ENCODE results near the gene NIPAL4.

DNA sequence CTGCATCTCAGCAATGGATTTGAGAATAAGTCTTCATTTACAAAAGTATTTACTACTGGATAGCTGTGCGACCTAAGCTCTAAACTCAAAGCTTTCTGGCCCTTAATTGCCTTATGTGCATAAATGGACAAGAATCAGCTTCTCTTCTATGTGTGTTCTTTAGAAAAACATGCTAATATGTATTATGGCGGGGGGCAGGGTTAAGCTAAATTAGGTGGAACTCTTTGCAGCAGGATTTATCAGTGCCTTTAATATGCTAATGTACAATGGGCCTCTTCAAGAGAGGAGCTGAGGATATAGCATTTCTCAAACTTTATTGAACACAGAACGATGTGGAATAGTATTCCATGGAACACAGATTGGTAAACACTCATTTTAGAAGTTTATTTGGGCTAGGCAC, 10.0 kb upstream of the NIPAL4 start:
- no peak for TF ChIP-seq POLR2A (IDR thresholded peaks at IDR 0.05)
- TF ChIP-seq, protein P1, sequence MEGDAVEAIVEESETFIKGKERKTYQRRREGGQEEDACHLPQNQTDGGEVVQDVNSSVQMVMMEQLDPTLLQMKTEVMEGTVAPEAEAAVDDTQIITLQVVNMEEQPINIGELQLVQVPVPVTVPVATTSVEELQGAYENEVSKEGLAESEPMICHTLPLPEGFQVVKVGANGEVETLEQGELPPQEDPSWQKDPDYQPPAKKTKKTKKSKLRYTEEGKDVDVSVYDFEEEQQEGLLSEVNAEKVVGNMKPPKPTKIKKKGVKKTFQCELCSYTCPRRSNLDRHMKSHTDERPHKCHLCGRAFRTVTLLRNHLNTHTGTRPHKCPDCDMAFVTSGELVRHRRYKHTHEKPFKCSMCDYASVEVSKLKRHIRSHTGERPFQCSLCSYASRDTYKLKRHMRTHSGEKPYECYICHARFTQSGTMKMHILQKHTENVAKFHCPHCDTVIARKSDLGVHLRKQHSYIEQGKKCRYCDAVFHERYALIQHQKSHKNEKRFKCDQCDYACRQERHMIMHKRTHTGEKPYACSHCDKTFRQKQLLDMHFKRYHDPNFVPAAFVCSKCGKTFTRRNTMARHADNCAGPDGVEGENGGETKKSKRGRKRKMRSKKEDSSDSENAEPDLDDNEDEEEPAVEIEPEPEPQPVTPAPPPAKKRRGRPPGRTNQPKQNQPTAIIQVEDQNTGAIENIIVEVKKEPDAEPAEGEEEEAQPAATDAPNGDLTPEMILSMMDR (IDR thresholded peaks at IDR 0.05 in 4 of 5, conservative IDR thresholded peaks at IDR 0.05 in 1 of 5) = no peak
